GM21423 (cell line): ENCODE measurements around the gene VARS2.
"Not testable (repeated sequence)": the region's sequence is repeated elsewhere in the genome, so short reads cannot be mapped to it uniquely, and the experiment has no call there.

Experiments
- ATAC-seq: cut with Tn5 transposase; IDR thresholded peaks from one replicate; pipeline ENCODE4 v1.9.1; 2021; ENCODE audit warnings: mild to moderate bottlenecking, moderate library complexity; ENCODE audit not compliant: unreplicated experiment

Gene VARS2

DNA sequence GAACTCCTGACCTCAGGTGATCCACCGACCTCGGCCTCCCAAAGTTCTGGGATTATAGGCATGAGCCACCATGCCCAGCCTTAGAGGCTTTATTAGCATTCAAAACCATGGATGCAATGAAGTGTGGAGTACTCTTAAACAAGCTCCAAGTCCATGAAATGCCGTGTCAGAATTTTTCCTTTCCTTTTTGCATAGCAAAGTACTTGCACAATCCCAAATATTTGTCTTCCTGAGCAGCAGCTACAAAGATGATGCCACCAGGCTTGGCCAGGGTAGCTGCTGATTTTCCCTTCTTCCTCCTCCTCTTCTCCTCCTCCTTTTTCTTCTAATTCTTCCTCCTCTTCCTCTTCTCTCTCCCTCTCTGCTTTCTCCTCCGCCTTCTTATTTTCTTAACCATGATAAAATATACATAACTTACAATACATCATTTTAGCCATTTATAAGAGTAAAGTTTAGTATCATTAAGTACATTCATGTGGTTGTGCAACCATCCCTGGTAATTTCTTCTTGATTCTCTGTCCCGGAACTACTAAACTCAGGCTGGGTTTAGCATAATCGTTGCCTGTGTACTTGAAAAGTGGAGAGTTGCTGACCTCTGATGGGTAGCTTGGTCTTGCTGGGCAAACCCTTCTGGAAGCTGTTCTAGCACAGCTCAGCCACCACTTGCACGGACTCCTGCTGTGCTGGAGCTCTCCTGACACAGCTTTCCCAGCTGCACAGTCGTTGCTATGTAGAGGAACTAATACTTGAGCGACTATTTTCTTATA lies 47.1 kb downstream of the VARS2 start:
- no peak for ATAC-seq

GRCh38 chr6:30962716-30963115 lies 48.7 kb downstream of the VARS2 start:
- ATAC-seq: no peak

DNA sequence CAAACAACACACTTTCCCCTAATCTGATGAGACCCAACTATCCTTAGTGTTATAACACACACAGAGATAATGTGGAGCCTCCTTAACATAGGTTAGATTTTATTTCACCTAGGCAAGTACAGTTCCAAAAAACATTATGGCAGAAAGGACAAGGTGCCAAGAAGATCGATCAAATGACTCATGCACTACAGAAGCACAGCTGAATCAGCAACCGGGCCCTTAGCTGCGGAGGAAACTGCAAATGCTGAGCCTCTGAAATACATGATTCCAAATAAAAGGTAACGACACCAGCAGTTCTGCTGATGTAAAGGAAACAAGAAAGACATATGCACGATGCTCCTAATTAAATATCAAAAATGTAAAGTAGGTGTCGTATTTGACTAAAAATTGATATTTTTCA lies 49.6 kb downstream of the VARS2 start:
- ATAC-seq: no peak

GRCh38 chr6:30964075-30964474 lies 50.0 kb downstream of the VARS2 start:
- no peak for ATAC-seq

- no peak for ATAC-seq
These were observed 51.1 kb downstream of the VARS2 start for GRCh38 chr6:30965140-30965601.

- ATAC-seq: no peak
These were observed 52.1 kb downstream of the VARS2 start for GRCh38 chr6:30966154-30966553.

GRCh38 chr6:30969171-30969570 lies 55.1 kb downstream of the VARS2 start:
- ATAC-seq: not testable (repeated sequence)

GRCh38 chr6:30970946-30971345 lies 56.9 kb downstream of the VARS2 start:
- no peak for ATAC-seq

DNA sequence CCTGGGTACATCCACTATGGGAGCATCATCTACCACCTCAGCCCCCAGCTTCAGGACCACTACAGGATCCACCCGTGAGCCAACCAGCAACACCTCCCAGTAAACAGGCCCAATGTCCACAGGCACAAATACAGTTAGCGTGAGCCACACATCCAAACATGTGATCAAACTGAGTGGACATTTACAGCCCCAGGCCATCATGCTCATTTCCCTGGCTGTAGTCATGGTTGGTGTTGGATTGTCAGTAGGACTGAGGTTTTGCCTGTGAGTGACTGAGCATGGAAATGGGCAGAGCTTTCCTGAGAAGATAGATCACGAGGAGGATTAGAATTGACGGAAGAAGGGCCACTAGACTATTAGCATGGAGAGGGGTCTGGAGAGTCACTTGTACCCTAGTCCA lies 58.8 kb downstream of the VARS2 start:
- ATAC-seq: no peak

DNA sequence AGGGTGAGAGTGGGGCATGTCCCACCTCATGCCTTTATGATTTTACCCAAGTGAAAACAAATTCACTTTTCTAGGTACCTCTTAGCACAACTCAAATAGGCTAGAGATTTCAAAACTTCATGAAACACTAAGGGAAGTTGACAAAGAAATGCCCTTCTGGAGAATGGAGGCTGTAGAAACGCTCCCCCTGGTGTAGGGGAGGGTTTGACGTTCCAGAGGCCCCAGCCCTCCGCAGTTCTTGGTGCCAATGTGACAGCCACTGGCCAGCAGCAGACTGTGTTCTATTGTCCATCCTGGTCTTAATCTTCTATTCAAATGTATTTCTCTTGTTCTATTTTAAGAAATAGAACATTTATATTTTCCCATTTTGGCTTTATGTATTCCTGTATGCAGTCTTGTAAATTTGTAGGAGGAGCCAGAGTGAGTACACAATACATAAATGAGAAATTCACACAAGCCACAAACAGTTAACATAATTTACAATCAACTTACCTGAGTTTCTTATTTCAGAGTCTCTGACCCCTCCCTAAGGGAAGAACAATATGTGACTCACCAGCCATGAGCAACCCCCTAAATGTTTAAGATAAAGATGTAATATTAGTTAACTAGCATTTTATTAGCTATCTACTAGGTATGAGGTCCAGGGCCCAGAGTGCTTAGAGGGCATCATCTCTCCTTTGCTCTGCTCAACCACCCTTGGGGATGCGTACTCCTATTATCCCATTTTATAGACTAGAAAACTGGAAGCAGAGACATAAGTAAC lies 60.6 kb downstream of the VARS2 start:
- ATAC-seq: no peak
